B cell (primary cell): ENCODE results near the gene SLC1A4. TPM values are rescaled to one million over a fixed set of nuclear protein-coding genes. Genes with fewer than 3 reads are reported as not detected.

Experiments used
- ATAC-seq: fragments of 200-7000 bp; cut with Tn5 transposase; one replicate; pipeline ENCODE4 v1.10.0; 2021; ENCODE audit warnings: low read depth, mild to moderate bottlenecking, moderate number of reproducible peaks, moderate library complexity
- CTCF ChIA-PET: fragments of 350-600 bp; sonication (Branson Sonifier 250); formaldehyde crosslinking; loops from one replicate; lab custom pipeline; 2021; ENCODE audit warnings: antibody characterized with exemption, inconsistent platforms; lab: Charles Lee
- POLR2A ChIA-PET: fragments of 350-600 bp; sonication (Branson Sonifier 250); formaldehyde crosslinking; loops from one replicate; lab custom pipeline; 2021; ENCODE audit warnings: antibody characterized with exemption; lab: Charles Lee
- DNase-seq: peaks from one replicate; pipeline ENCODE4 v3.0.0; 2013
- H2AFZ ChIP-seq: 2 replicates; pipeline ENCODE4 v1.6.1; 2012; ENCODE audit warnings: mild to moderate bottlenecking, low read depth, low read length; ENCODE audit not compliant: insufficient read depth, poor library complexity, severe bottlenecking
- H3K27ac ChIP-seq, 2 donors: 1 replicate in 1 of 2; 2 replicates in 1 of 2; pipeline ENCODE4 v1.5.1; 2012 to 2013; ENCODE audit warnings: low read length in 2 of 2, mild to moderate bottlenecking in 2 of 2, moderate library complexity in 1 of 2
- H3K27me3 ChIP-seq, 4 experiments: fragments of 200-600 bp in 1 of 4; sonication (generic) in 1 of 4; replicated peaks in 1 of 4; 1 replicate in 2 of 4; 2 replicates in 2 of 4; pipeline versions ENCODE4 v1.6.1 to v1.7.0; 2013 to 2016; ENCODE audit warnings: low read length in 3 of 4, mild to moderate bottlenecking in 2 of 4, mixed read lengths in 1 of 4, moderate library complexity in 1 of 4; ENCODE audit not compliant: insufficient read depth in 4 of 4, control insufficient read depth in 3 of 4; ENCODE audit errors: control extremely low read depth in 1 of 4
- H3K36me3 ChIP-seq, 2 experiments: replicated peaks in 1 of 2; 1 replicate in 1 of 2; 2 replicates in 1 of 2; pipeline versions ENCODE4 v1.6.1 to v1.7.1; 2013; ENCODE audit warnings: low read length in 1 of 2; ENCODE audit not compliant: insufficient read depth in 2 of 2, control insufficient read depth in 1 of 2; ENCODE audit errors: control extremely low read depth in 1 of 2, extremely low read depth in 1 of 2
- H3K4me1 ChIP-seq, 2 donors: fragments of 200-600 bp in 1 of 2; sonication (generic) in 1 of 2; 1 replicate in 1 of 2; 2 replicates in 1 of 2; pipeline versions ENCODE4 v1.5.1 to v1.6.1; 2013 to 2017; ENCODE audit warnings: low read length in 2 of 2; ENCODE audit not compliant: control insufficient read depth in 2 of 2, insufficient read depth in 2 of 2
- H3K4me2 ChIP-seq: replicated peaks from 2 replicates; pipeline ENCODE3; 2012; ENCODE audit warnings: mild to moderate bottlenecking, low read depth, low read length; ENCODE audit not compliant: poor library complexity, severe bottlenecking
- H3K4me3 ChIP-seq, 5 experiments: fragments of 200-600 bp in 1 of 5; sonication (generic) in 1 of 5; 1 replicate in 3 of 5; 2 replicates in 2 of 5; pipeline versions ENCODE4 v1.5.1 to v1.7.0; 2011 to 2016; ENCODE audit warnings: low read length in 4 of 5, mild to moderate bottlenecking in 4 of 5, low read depth in 2 of 5, control low read depth in 1 of 5, moderate library complexity in 1 of 5; ENCODE audit not compliant: insufficient read depth in 1 of 5; ENCODE audit errors: control extremely low read depth in 1 of 5, extremely low read depth in 1 of 5
- H3K79me2 ChIP-seq: fragments of 200-600 bp; sonication (generic); one replicate; pipeline ENCODE4 v1.6.0; 2016; ENCODE audit warnings: low read length; ENCODE audit not compliant: control insufficient read depth, insufficient read depth
- H3K9ac ChIP-seq: fragments of 200-600 bp; sonication (generic); 2 replicates; pipeline ENCODE4 v1.6.1; 2017; ENCODE audit warnings: mild to moderate bottlenecking, low read length, moderate library complexity
- H3K9me3 ChIP-seq, 3 donors: one replicate each; pipeline versions ENCODE4 v1.6.1 to v1.7.1; 2013; ENCODE audit warnings: low read length in 2 of 3; ENCODE audit not compliant: control insufficient read depth in 2 of 3, insufficient read depth in 1 of 3; ENCODE audit errors: control extremely low read depth in 1 of 3
- H4K20me1 ChIP-seq: 2 replicates; pipeline ENCODE4 v1.6.0; 2012; ENCODE audit warnings: mild to moderate bottlenecking, low read length; ENCODE audit not compliant: insufficient read depth, control insufficient read depth, poor library complexity, severe bottlenecking
- H3K27ac Mint-ChIP-seq: one replicate; pipeline ENCODE4 v1.8.0; 2021; ENCODE audit warnings: mixed read lengths
- H3K27me3 Mint-ChIP-seq: one replicate; pipeline ENCODE4 v1.8.0; 2021; ENCODE audit warnings: mixed read lengths
- H3K4me1 Mint-ChIP-seq: one replicate; pipeline ENCODE4 v1.8.0; 2021; ENCODE audit warnings: mixed read lengths
- H3K4me3 Mint-ChIP-seq: one replicate; pipeline ENCODE4 v1.8.0; 2021; ENCODE audit warnings: mixed read lengths
- H3K9me3 Mint-ChIP-seq: one replicate; pipeline ENCODE4 v1.8.0; 2022; ENCODE audit warnings: mixed read lengths; ENCODE audit not compliant: insufficient read depth
- CTCF ChIP-seq: fragments of 200-600 bp; IDR thresholded peaks from one replicate; pipeline ENCODE4 v1.8.0; 2022; ENCODE audit warnings: antibody characterized with exemption, mild to moderate bottlenecking
- EZH2 ChIP-seq: IDR thresholded peaks from 2 replicates; pipeline ENCODE4 v1.6.1; 2012; ENCODE audit warnings: borderline replicate concordance, low read depth, mild to moderate bottlenecking, moderate library complexity, low read length; ENCODE audit not compliant: insufficient read depth, poor library complexity, severe bottlenecking
- whole genome bisulfite sequencing: methylation state at CpG from one replicate; pipeline ENCODE4 v1.1.5; 2013; ENCODE audit warnings: missing lambda C conversion rate; ENCODE audit not compliant: insufficient coverage; 5-methylcytosine and 5-hydroxymethylcytosine counted together
- intact Hi-C: fragments of 100-400 bp; cut with micrococcal nuclease; formaldehyde crosslinking; loops from one replicate; pipeline ENCODE4 v1.10.0; 2022
- polyA plus RNA-seq: library from polyadenylated mRNA; depleted of rRNA; stranded (reverse); fragments of >200 nt; gene quantifications from 2 replicates; pipeline ENCODE4 v1.2.3, GENCODE V29; 2012
- total RNA-seq, 2 donors: library from RNA; stranded (reverse); fragments of 120-200 nt in 1 of 2; gene quantifications; 1 replicate in 1 of 2; 2 replicates in 1 of 2; pipeline versions ENCODE4 v1.2.3 to v1.2.4, GENCODE V29; 2013 to 2022

SLC1A4 gene
- total and polyA plus RNA-seq, 2 donors (not counting 1 experiment from before 2014, with no cell fraction given) = 1.7 to 15.7 TPM

DNA sequence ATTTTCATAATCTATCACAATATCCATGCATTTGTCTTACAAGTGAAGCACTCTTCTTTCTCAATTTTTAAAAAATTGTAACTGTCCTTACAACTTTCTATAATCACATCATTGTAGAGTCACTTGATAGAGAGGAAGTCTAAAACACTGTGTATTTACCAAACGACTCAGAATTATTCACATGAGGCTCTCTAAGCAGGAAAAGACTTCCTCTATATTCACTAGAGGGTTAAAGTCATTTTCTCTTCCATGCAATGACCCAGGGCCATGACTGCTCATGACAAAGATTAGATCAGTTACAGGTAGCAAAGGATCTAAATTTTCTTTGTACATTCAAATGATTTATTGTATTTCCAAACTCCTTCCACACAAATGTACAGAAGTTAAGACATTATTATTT, 9.0 kb upstream of the SLC1A4 start:
- H3K9ac ChIP-seq = no peak overlapping the region
- H3K4me3 Mint-ChIP-seq = no peak overlapping the region
- WGBS = no CpG with 5 or more reads among the region's 1 CpG
- H3K27ac Mint-ChIP-seq = no peak overlapping the region
- no peak for TF ChIP-seq CTCF
- TF ChIP-seq EZH2 = no peak
- peaks cover 6% of the 10 kb centered on the region for H3K4me1 Mint-ChIP-seq
- no peaks in the 10 kb centered on the region for H3K36me3 ChIP-seq
- no peak overlapping the region for H3K4me3 ChIP-seq
- H3K27ac ChIP-seq = no peak overlapping the region
- no peak overlapping the region for H2AFZ ChIP-seq
- POLR2A ChIA-PET = no interaction called here
- H4K20me1 ChIP-seq = no peaks in the 10 kb centered on the region
- no peaks in the 10 kb centered on the region for H3K27me3 Mint-ChIP-seq
- CTCF ChIA-PET = interaction anchor here (1.3 to 2.2 kb wide), 4 partner anchors 11 to 75 kb away, joined by 3 to 10 read pairs (median 4); no protein-coding TSS in a partner anchor
- H3K9me3 Mint-ChIP-seq = no peaks in the 10 kb centered on the region
- peaks cover 0 to 1% (median 0%) of the 10 kb centered on the region in 3 donors for H3K9me3 ChIP-seq
- no peaks in the 10 kb centered on the region for H3K27me3 ChIP-seq
- ATAC-seq (no peak), DNase-seq (no peak)
- no peaks in the 10 kb centered on the region for H3K4me1 ChIP-seq
- intact Hi-C loops = no loop called here
- H3K79me2 ChIP-seq = no peaks in the 10 kb centered on the region
- H3K4me2 ChIP-seq = no peak overlapping the region

DNA sequence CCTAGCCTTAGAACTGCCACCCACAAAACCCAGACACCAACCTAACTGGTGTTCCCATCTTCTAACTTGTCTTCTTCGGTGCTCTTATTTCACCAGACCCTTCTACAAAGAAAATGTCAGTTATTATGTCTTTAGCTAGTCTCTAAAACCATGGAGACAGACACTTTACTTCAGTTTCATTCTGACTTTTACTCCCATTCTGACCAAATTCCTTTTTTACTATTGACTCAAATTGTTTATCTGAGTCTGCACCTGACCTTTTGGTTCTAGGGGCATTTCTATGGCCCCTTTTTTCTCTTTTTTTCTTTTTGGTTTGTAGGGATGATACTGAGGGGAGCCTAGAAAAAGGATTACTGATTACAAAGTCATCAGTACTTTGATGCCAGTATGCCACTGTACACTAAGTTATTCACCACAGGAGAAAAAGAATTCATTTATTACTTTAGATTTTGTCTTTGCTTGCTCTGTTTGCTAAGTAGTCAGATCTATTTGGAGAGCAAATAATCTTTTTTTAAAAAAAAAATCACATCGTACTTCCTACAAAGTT, 6.8 kb upstream of the SLC1A4 start:
- no peak overlapping the region for H3K27ac ChIP-seq
- H3K4me1 Mint-ChIP-seq = peaks cover 13% of the 10 kb centered on the region

More for the DNA sequence above, 6.8 kb upstream of the SLC1A4 start:
- no peak overlapping the region for H3K9ac ChIP-seq
- no peak overlapping the region for H3K4me3 ChIP-seq
- CTCF ChIA-PET = interaction anchor here (1.3 kb wide), 1 partner anchor 65 kb away, joined by 5 read pairs; no protein-coding TSS in a partner anchor
- no peaks in the 10 kb centered on the region for H3K27me3 Mint-ChIP-seq
- no peak for ATAC-seq
- no peak overlapping the region for H3K4me3 Mint-ChIP-seq
- WGBS = 83% methylated on average over 1 of the region's 2 CpGs
- no peaks in the 10 kb centered on the region for H3K79me2 ChIP-seq
- H4K20me1 ChIP-seq = no peaks in the 10 kb centered on the region
- no peaks in the 10 kb centered on the region for H3K27me3 ChIP-seq
- H3K9me3 Mint-ChIP-seq = no peaks in the 10 kb centered on the region
- H3K9me3 ChIP-seq = peaks cover 0 to 1% (median 0%) of the 10 kb centered on the region in 3 donors
- intact Hi-C loops = no loop called here
- H3K27ac Mint-ChIP-seq = no peak overlapping the region
- DNase-seq = no peak
- no peaks in the 10 kb centered on the region for H3K4me1 ChIP-seq
- no peaks in the 10 kb centered on the region for H3K36me3 ChIP-seq
- no peak overlapping the region for H3K4me2 ChIP-seq
- no peak overlapping the region for H2AFZ ChIP-seq
- POLR2A ChIA-PET = interaction anchor here (0.6 kb wide), 1 partner anchor 49 kb away, joined by 7 read pairs; no protein-coding TSS in a partner anchor
- TF ChIP-seq EZH2 (no peak), CTCF (no peak)
